Endothelial cell of umbilical vein (primary cell): ENCODE data around the gene SDHA. TPM values are rescaled to one million over a fixed set of nuclear protein-coding genes. Genes with fewer than 3 reads are reported as not detected.
"Not testable (repeated sequence)": the region's sequence is repeated elsewhere in the genome, so short reads cannot be mapped to it uniquely, and the experiment has no call there.

Source experiments
- BruUV-seq: library from RNA; stranded (reverse); fragments of 400-500 nt; replicated peaks from 2 replicates; lab custom pipeline; 2021; lab: Mats Ljungman, UMichigan
- CTCF ChIA-PET: fragments of 300-600, 350-600 bp; sonication (Branson Sonifier 250); formaldehyde crosslinking; loops from one replicate; lab custom pipeline; 2021; ENCODE audit warnings: antibody characterized with exemption, inconsistent platforms; lab: Charles Lee
- POLR2A ChIA-PET: fragments of 300-600, 350-600 bp; sonication (Branson Sonifier 250); formaldehyde crosslinking; loops from one replicate; lab custom pipeline; 2021; ENCODE audit warnings: antibody characterized with exemption, inconsistent platforms; lab: Charles Lee
- DNase-seq: peaks from one replicate; pipeline ENCODE4 v3.0.0-alpha.2; 2011; ENCODE audit warnings: low read depth, low spot score
- FAIRE-seq: peaks from 2 replicates; lab custom pipeline; 2011; peaks lifted over from hg19 to GRCh38; lab: Jason Lieb, UNC
- H2AFZ ChIP-seq: 2 replicates; pipeline ENCODE4 v1.6.0; 2012; ENCODE audit warnings: low read depth, low read length, control low read depth, inconsistent platforms
- H3K27ac ChIP-seq: 2 replicates; pipeline ENCODE4 v1.5.1; 2011; ENCODE audit warnings: low read depth, mild to moderate bottlenecking, control low read depth, low read length, moderate library complexity; ENCODE audit not compliant: insufficient read depth
- H3K27me3 ChIP-seq, 2 experiments: 2 replicates each; pipeline versions ENCODE4 v1.6.0 to v1.6.1; 2011; ENCODE audit warnings: low read length in 2 of 2, mixed read lengths in 1 of 2; ENCODE audit not compliant: control insufficient read depth in 2 of 2, insufficient read depth in 2 of 2
- H3K36me3 ChIP-seq, 2 experiments: 2 replicates in 1 of 2; 3 replicates in 1 of 2; pipeline ENCODE4 v1.5.1; 2011; ENCODE audit warnings: low read length in 2 of 2, mild to moderate bottlenecking in 1 of 2, moderate library complexity in 1 of 2; ENCODE audit not compliant: control insufficient read depth in 2 of 2, insufficient read depth in 2 of 2; ENCODE audit errors: extremely low read depth in 1 of 2
- H3K4me1 ChIP-seq: 3 replicates; pipeline ENCODE4 v1.5.1; 2011; ENCODE audit warnings: mild to moderate bottlenecking, low read length; ENCODE audit not compliant: control insufficient read depth, insufficient read depth; ENCODE audit errors: extremely low read depth
- H3K4me2 ChIP-seq: 2 replicates; pipeline ENCODE4 v1.6.1; 2011; ENCODE audit warnings: low read length, control low read depth, mixed read lengths; ENCODE audit not compliant: insufficient read depth
- H3K4me3 ChIP-seq, 3 experiments: fragments of 200-600 bp in 1 of 3; sonication (generic), shearing (Covaris generic) in 1 of 3; replicated peaks in 1 of 3; 2 replicates each; pipeline ENCODE4 v1.5.1; 2011 to 2016; ENCODE audit warnings: control low read depth in 3 of 3, low read length in 3 of 3, mild to moderate bottlenecking in 2 of 3, inconsistent platforms in 1 of 3, low read depth in 1 of 3, moderate library complexity in 1 of 3; ENCODE audit not compliant: insufficient read depth in 1 of 3
- H3K79me2 ChIP-seq: 2 replicates; pipeline ENCODE4 v1.6.0; 2012; ENCODE audit warnings: low read length, inconsistent platforms; ENCODE audit not compliant: control insufficient read depth, insufficient read depth
- H3K9ac ChIP-seq: replicated peaks from 2 replicates; pipeline ENCODE3; 2011; ENCODE audit warnings: low read length, control low read depth; ENCODE audit not compliant: insufficient read depth; ENCODE audit errors: extremely low read depth
- H3K9me1 ChIP-seq: replicated peaks from 3 replicates; pipeline ENCODE4 v1.6.0; 2011; ENCODE audit warnings: mild to moderate bottlenecking, low read length; ENCODE audit not compliant: control insufficient read depth, insufficient read depth; ENCODE audit errors: extremely low read depth
- H3K9me3 ChIP-seq: replicated peaks from 2 replicates; pipeline ENCODE4 v1.5.1; 2012; ENCODE audit warnings: low read length, inconsistent platforms; ENCODE audit not compliant: control insufficient read depth, insufficient read depth
- H4K20me1 ChIP-seq: replicated peaks from 2 replicates; pipeline ENCODE3; 2011; ENCODE audit warnings: mild to moderate bottlenecking, low read length; ENCODE audit not compliant: control insufficient read depth, insufficient read depth; ENCODE audit errors: extremely low read depth
- dilution Hi-C: fragments of 300-500 bp; cut with MboI; formaldehyde crosslinking; loops from one replicate; pipeline ENCODE4 v1.15.0; 2019; ENCODE audit warnings: low sequenced_read_pairs; ENCODE audit not compliant: extremely low pct_ligation_motif_present
- intact Hi-C: fragments of 100-400 bp; cut with micrococcal nuclease; formaldehyde crosslinking; loops from one replicate; pipeline ENCODE4 v1.10.0; 2022
- polyA plus RNA-seq, 4 experiments: library from polyadenylated mRNA; depleted of rRNA in 3 of 4; stranded (reverse) in 3 of 4; unstranded in 1 of 4; fragments of >200 nt; gene quantifications; 2 replicates each; pipeline versions ENCODE4 v1.2.1 to v1.2.3, GENCODE V29; 2011 to 2012; ENCODE audit warnings: missing spikeins in 1 of 4
- total RNA-seq: library from RNA; stranded (reverse); gene quantifications from 2 replicates; pipeline ENCODE4 v1.2.3, GENCODE V29; 2021

Gene SDHA
- total and polyA plus RNA-seq, 2 donors (not counting 3 experiments of a cell fraction or from before 2014, with no cell fraction given) = 121 to 153 TPM

- intact Hi-C loops, H3K4me3 ChIP-seq, POLR2A ChIA-PET, BruUV-seq, H3K4me2 ChIP-seq, H3K9me3 ChIP-seq, FAIRE-seq, H3K9ac ChIP-seq, H4K20me1 ChIP-seq, CTCF ChIA-PET, H3K79me2 ChIP-seq, dilution Hi-C loops, H3K27ac ChIP-seq, H2AFZ ChIP-seq, DNase-seq, H3K9me1 ChIP-seq, H3K27me3 ChIP-seq: not testable (repeated sequence)
- H3K4me1 ChIP-seq = peaks cover 19% of the 10 kb centered on the region
- H3K36me3 ChIP-seq = peaks cover 3 to 23% of the 10 kb centered on the region in 2 experiments
These were observed 22.4 kb downstream of the SDHA start for GRCh38 chr5:240550-240949.

- FAIRE-seq, H3K9ac ChIP-seq, H3K9me3 ChIP-seq, H2AFZ ChIP-seq, H4K20me1 ChIP-seq, H3K27me3 ChIP-seq, H3K4me3 ChIP-seq, POLR2A ChIA-PET, H3K9me1 ChIP-seq, BruUV-seq, DNase-seq, CTCF ChIA-PET, H3K79me2 ChIP-seq, dilution Hi-C loops, H3K27ac ChIP-seq, H3K4me2 ChIP-seq, intact Hi-C loops: not testable (repeated sequence)
- Histone ChIP-seq H3K4me1 (peaks cover 19% of the 10 kb centered on the region), H3K36me3 (peaks cover 3 to 21% of the 10 kb centered on the region in 2 experiments)
These were observed 23.0 kb downstream of the SDHA start for GRCh38 chr5:241045-241669.
